HEK293T (cell line): Measurements from ENCODE around the gene HRC.

Source experiments
- BHLHE40 ChIP-seq: fragments of 450-650 bp; IDR thresholded peaks from 2 replicates; pipeline ENCODE4 v1.6.1; 2016; ENCODE audit warnings: mild to moderate bottlenecking, moderate library complexity, borderline replicate concordance
- CTBP1 ChIP-seq: fragments of 450-650 bp; IDR thresholded peaks from 2 replicates; pipeline ENCODE4 v1.6.1; 2016; ENCODE audit warnings: borderline replicate concordance
- ELF4 ChIP-seq: fragments of 450-650 bp; IDR thresholded peaks from 2 replicates; pipeline ENCODE4 v1.6.1; 2017; ENCODE audit warnings: antibody characterized with exemption
- FOXK2 ChIP-seq: fragments of 450-650 bp; IDR thresholded peaks from 2 replicates; pipeline ENCODE4 v1.6.1; 2016; ENCODE audit warnings: mild to moderate bottlenecking
- FOXM1 ChIP-seq: fragments of 450-650 bp; IDR thresholded peaks from 2 replicates; pipeline ENCODE4 v1.6.1; 2017; ENCODE audit warnings: mild to moderate bottlenecking, borderline replicate concordance
- HDGF ChIP-seq: fragments of 450-650 bp; IDR thresholded peaks from 2 replicates; pipeline ENCODE4 v1.6.1; 2017; ENCODE audit warnings: antibody characterized with exemption, borderline replicate concordance
- L3MBTL2 ChIP-seq: fragments of 450-650 bp; conservative IDR thresholded peaks from 2 replicates; pipeline ENCODE4 v1.6.1; 2016; ENCODE audit warnings: mild to moderate bottlenecking
- LEF1 ChIP-seq: fragments of 450-650 bp; IDR thresholded peaks from 2 replicates; pipeline ENCODE4 v1.6.1; 2017; ENCODE audit warnings: mild to moderate bottlenecking, borderline replicate concordance
- NFRKB ChIP-seq: fragments of 450-650 bp; IDR thresholded peaks from 2 replicates; pipeline ENCODE4 v1.6.1; 2016; ENCODE audit warnings: mild to moderate bottlenecking, moderate library complexity
- PKNOX1 ChIP-seq: fragments of 450-650 bp; IDR thresholded peaks from 2 replicates; pipeline ENCODE4 v1.6.1; 2016
- SP1 ChIP-seq: fragments of 450-650 bp; IDR thresholded peaks from 2 replicates; pipeline ENCODE4 v1.6.1; 2017
- SUZ12 ChIP-seq: fragments of 450-650 bp; IDR thresholded peaks from 2 replicates; pipeline ENCODE4 v1.6.1; 2016; ENCODE audit warnings: mild to moderate bottlenecking
- TARDBP ChIP-seq: fragments of 450-650 bp; IDR thresholded peaks from 2 replicates; pipeline ENCODE4 v1.6.1; 2016
- ZNF384 ChIP-seq: fragments of 450-650 bp; IDR thresholded peaks from 2 replicates; pipeline ENCODE4 v1.6.1; 2016

DNA sequence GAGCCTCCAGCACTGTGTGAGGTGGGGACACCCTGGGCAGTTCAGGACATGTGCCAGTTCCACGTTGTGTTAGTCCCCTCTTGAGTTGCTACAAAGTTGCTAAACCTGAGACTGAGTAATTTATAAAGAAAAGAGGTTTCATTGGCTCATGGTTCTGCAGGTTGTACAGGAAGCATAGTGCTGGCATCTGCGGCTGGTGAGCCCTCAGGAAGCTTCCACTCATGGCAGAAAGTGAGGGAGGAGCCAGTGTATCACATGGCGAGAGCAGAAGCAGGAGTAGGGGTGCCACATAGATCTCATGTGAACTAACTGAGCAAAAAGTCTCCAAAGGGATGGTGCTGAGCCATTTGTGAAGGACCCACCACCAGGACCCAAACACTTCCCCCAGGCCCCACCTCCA, 35.6 kb upstream of the HRC start:
- TF ChIP-seq SP1 = no peak
- no peak for TF ChIP-seq CTBP1
- no peak for TF ChIP-seq NFRKB
- no peak for TF ChIP-seq SUZ12
- no peak for TF ChIP-seq L3MBTL2
- TF ChIP-seq ELF4 = no peak
- no peak for TF ChIP-seq FOXM1
- TF ChIP-seq FOXK2 = no peak
- no peak for TF ChIP-seq ZNF384
- TF ChIP-seq PKNOX1 = no peak
- TF ChIP-seq TARDBP = no peak
- no peak for TF ChIP-seq BHLHE40
- TF ChIP-seq HDGF = no peak
- TF ChIP-seq LEF1 = no peak
